H1 (cell line): ENCODE data around the gene RIPK4. TPM values are rescaled to one million over a fixed set of nuclear protein-coding genes. Genes with fewer than 3 reads are reported as not detected.

Experiments
- CTCF ChIA-PET: fragments of 300-600 bp; sonication (Branson Sonifier 250); formaldehyde crosslinking; loops from one replicate; lab custom pipeline; 2021; ENCODE audit not compliant: partially characterized antibody; lab: Charles Lee
- POLR2A ChIA-PET: fragments of 300-600 bp; sonication (Branson Sonifier 250); formaldehyde crosslinking; loops from one replicate; lab custom pipeline; 2021; ENCODE audit warnings: inconsistent platforms; ENCODE audit not compliant: partially characterized antibody; lab: Charles Lee
- DNase-seq, 2 experiments: peaks; one replicate each; pipeline versions ENCODE4 v3.0.0 to v3.0.0-alpha.2; 2010 to 2022; ENCODE audit warnings: low spot score in 2 of 2, low read depth in 1 of 2, mixed read lengths in 1 of 2
- FAIRE-seq: peaks from 2 replicates; lab custom pipeline; 2011; peaks lifted over from hg19 to GRCh38; lab: Jason Lieb, UNC
- H2AFZ ChIP-seq: 2 replicates; pipeline ENCODE4 v1.8.1; 2012; ENCODE audit warnings: low read length, inconsistent platforms
- H2AK5ac ChIP-seq: 2 replicates; pipeline ENCODE4 v1.6.1; 2013; ENCODE audit warnings: low read depth, low read length
- H2BK120ac ChIP-seq: replicated peaks from 2 replicates; pipeline ENCODE3; 2013; ENCODE audit warnings: low read depth, low read length, inconsistent platforms
- H2BK12ac ChIP-seq: 2 replicates; pipeline ENCODE4 v1.6.1; 2013; ENCODE audit warnings: low read depth, low read length
- H2BK15ac ChIP-seq: 2 replicates; pipeline ENCODE4 v1.6.1; 2013; ENCODE audit warnings: low read length
- H2BK20ac ChIP-seq: 2 replicates; pipeline ENCODE4 v1.6.1; 2013; ENCODE audit warnings: low read length
- H2BK5ac ChIP-seq: 2 replicates; pipeline ENCODE4 v1.6.1; 2013; ENCODE audit warnings: low read depth, low read length
- H3K14ac ChIP-seq: 2 replicates; pipeline ENCODE4 v1.6.1; 2013; ENCODE audit warnings: inconsistent platforms; ENCODE audit not compliant: insufficient read length
- H3K18ac ChIP-seq: 2 replicates; pipeline ENCODE4 v1.6.1; 2013; ENCODE audit warnings: low read length; ENCODE audit errors: extremely low read depth
- H3K23ac ChIP-seq: 2 replicates; pipeline ENCODE4 v1.6.1; 2013; ENCODE audit warnings: inconsistent platforms; ENCODE audit not compliant: insufficient read length
- H3K23me2 ChIP-seq: 2 replicates; pipeline ENCODE4 v1.6.1; 2013; ENCODE audit warnings: low read depth, low read length
- H3K27ac ChIP-seq: 2 replicates; pipeline ENCODE4 v1.6.1; 2011; ENCODE audit warnings: low read depth, low read length, inconsistent platforms
- H3K27me3 ChIP-seq, 4 experiments: replicated peaks in 1 of 4; 1 replicate in 1 of 4; 2 replicates in 3 of 4; pipeline versions ENCODE4 v1.6.1 to v1.8.1; 2011 to 2013; ENCODE audit warnings: low read length in 3 of 4, mild to moderate bottlenecking in 3 of 4, inconsistent platforms in 2 of 4, mixed read lengths in 2 of 4, moderate library complexity in 1 of 4; ENCODE audit not compliant: control insufficient read depth in 3 of 4, insufficient read depth in 3 of 4; ENCODE audit errors: extremely low read depth in 1 of 4
- H3K36me3 ChIP-seq, 4 experiments: 2 replicates each; pipeline versions ENCODE4 v1.6.1 to v1.8.1; 2011 to 2013; ENCODE audit warnings: mild to moderate bottlenecking in 4 of 4, low read length in 3 of 4, moderate library complexity in 2 of 4, control low read depth in 1 of 4, inconsistent platforms in 1 of 4; ENCODE audit not compliant: insufficient read depth in 4 of 4, control insufficient read depth in 2 of 4
- H3K4ac ChIP-seq: replicated peaks from 2 replicates; pipeline ENCODE3; 2013; ENCODE audit warnings: low read length, low read depth, mixed read lengths, inconsistent platforms; ENCODE audit not compliant: insufficient read length
- H3K4me1 ChIP-seq, 4 experiments: replicated peaks in 1 of 4; 1 replicate in 1 of 4; 2 replicates in 3 of 4; pipeline versions ENCODE4 v1.6.1 to v1.8.1; 2011 to 2013; ENCODE audit warnings: low read length in 3 of 4, inconsistent platforms in 2 of 4, mixed read lengths in 1 of 4; ENCODE audit not compliant: insufficient read depth in 4 of 4, control insufficient read depth in 3 of 4
- H3K4me2 ChIP-seq, 2 experiments: 2 replicates each; pipeline versions ENCODE4 v1.6.1 to v1.8.1; 2011 to 2013; ENCODE audit warnings: low read depth in 2 of 2, low read length in 2 of 2, control low read depth in 1 of 2, inconsistent platforms in 1 of 2, mild to moderate bottlenecking in 1 of 2; ENCODE audit not compliant: insufficient read depth in 1 of 2
- H3K4me3 ChIP-seq, 4 experiments: fragments of 200-600, 300-600 bp in 1 of 4; sonication (generic), shearing (Covaris generic), sonication (Bioruptor Twin) in 1 of 4; 2 replicates each; pipeline versions ENCODE4 v1.5.1 to v1.8.1; 2011 to 2016; ENCODE audit warnings: low read length in 4 of 4, low read depth in 3 of 4, control low read depth in 2 of 4, inconsistent platforms in 2 of 4, mild to moderate bottlenecking in 2 of 4, mixed read lengths in 1 of 4, moderate library complexity in 1 of 4; ENCODE audit not compliant: insufficient read depth in 2 of 4; ENCODE audit errors: extremely low read depth in 1 of 4
- H3K56ac ChIP-seq: replicated peaks from 2 replicates; pipeline ENCODE3; 2013; ENCODE audit warnings: low read depth, mild to moderate bottlenecking, mixed read lengths, low read length, inconsistent platforms; ENCODE audit not compliant: insufficient read length
- H3K79me1 ChIP-seq: 2 replicates; pipeline ENCODE4 v1.6.1; 2013; ENCODE audit warnings: low read depth, low read length, control low read depth
- H3K79me2 ChIP-seq, 2 experiments: 2 replicates each; pipeline versions ENCODE4 v1.6.1 to v1.8.1; 2012 to 2013; ENCODE audit warnings: low read length in 2 of 2, mild to moderate bottlenecking in 2 of 2, inconsistent platforms in 1 of 2; ENCODE audit not compliant: insufficient read depth in 2 of 2, control insufficient read depth in 1 of 2
- H3K9ac ChIP-seq, 4 experiments: replicated peaks in 1 of 4; 1 replicate in 1 of 4; 2 replicates in 3 of 4; pipeline versions ENCODE4 v1.6.1 to v1.8.1; 2011 to 2013; ENCODE audit warnings: low read depth in 3 of 4, low read length in 3 of 4, control low read depth in 2 of 4, mild to moderate bottlenecking in 2 of 4, moderate library complexity in 2 of 4, inconsistent platforms in 1 of 4; ENCODE audit errors: extremely low read depth in 1 of 4
- H3K9me3 ChIP-seq, 2 experiments: 2 replicates each; pipeline versions ENCODE4 v1.6.1 to v1.8.1; 2012 to 2013; ENCODE audit warnings: mild to moderate bottlenecking in 2 of 2, moderate library complexity in 2 of 2, control low read depth in 1 of 2, inconsistent platforms in 1 of 2, low read depth in 1 of 2, low read length in 1 of 2, mixed read lengths in 1 of 2; ENCODE audit not compliant: insufficient read depth in 2 of 2
- H4K20me1 ChIP-seq, 2 experiments: replicated peaks in 1 of 2; 2 replicates each; pipeline versions ENCODE3 to v1.8.1; 2011 to 2013; ENCODE audit warnings: inconsistent platforms in 2 of 2, low read length in 2 of 2, mild to moderate bottlenecking in 1 of 2; ENCODE audit not compliant: insufficient read depth in 2 of 2, control insufficient read depth in 1 of 2
- H4K5ac ChIP-seq: 2 replicates; pipeline ENCODE4 v1.6.1; 2013; ENCODE audit warnings: low read length, low read depth, mixed read lengths, inconsistent platforms; ENCODE audit not compliant: insufficient read length
- H4K8ac ChIP-seq: 2 replicates; pipeline ENCODE4 v1.8.0; 2013; ENCODE audit warnings: mild to moderate bottlenecking, moderate library complexity, low read length, inconsistent platforms; ENCODE audit not compliant: insufficient read depth; ENCODE audit errors: extremely low read depth
- H4K91ac ChIP-seq: replicated peaks from 2 replicates; pipeline ENCODE3; 2013; ENCODE audit warnings: low read length, mixed read lengths, inconsistent platforms; ENCODE audit not compliant: insufficient read length
- EZH2 ChIP-seq: fragments of 200-600 bp; sonication (generic); IDR thresholded peaks from 2 replicates; pipeline ENCODE4 v1.7.1; 2012; ENCODE audit warnings: low read depth, mild to moderate bottlenecking, moderate library complexity, low read length, inconsistent platforms; ENCODE audit not compliant: severe bottlenecking
- GABPA ChIP-seq: IDR thresholded peaks from 2 replicates; pipeline ENCODE4 v1.6.1; 2011; ENCODE audit warnings: mild to moderate bottlenecking, low read length, moderate library complexity, borderline replicate concordance; ENCODE audit not compliant: insufficient read depth
- SIRT6 ChIP-seq: IDR thresholded peaks from one replicate; pipeline ENCODE4 v1.7.1; 2012; ENCODE audit warnings: low read length, inconsistent platforms
- TAF1 ChIP-seq: IDR thresholded peaks from 2 replicates; pipeline ENCODE4 v1.6.1; 2011; ENCODE audit warnings: mild to moderate bottlenecking, low read depth, low read length
- TEAD4 ChIP-seq: IDR thresholded peaks from 2 replicates; pipeline ENCODE4 v1.6.1; 2012; ENCODE audit warnings: low read depth, low read length, inconsistent platforms, mixed read lengths
- WGBS, 2 experiments: shearing (Covaris generic) in 1 of 2; methylation state at CpG; one replicate each; pipeline versions ENCODE4 v1.1.6 to v1.1.7; 2013 to 2015; ENCODE audit warnings: low lambda C conversion rate in 2 of 2, mixed read lengths in 2 of 2, inconsistent platforms in 1 of 2, low coverage in 1 of 2, missing lambda C conversion rate in 1 of 2; ENCODE audit not compliant: insufficient replicate concordance in 2 of 2, insufficient coverage in 1 of 2, insufficient read length in 1 of 2; ENCODE audit errors: extremely low coverage in 1 of 2, missing lambda C conversion rate in 1 of 2; 5-methylcytosine and 5-hydroxymethylcytosine counted together
- polyA plus RNA-seq, 7 experiments: library from polyadenylated mRNA; depleted of rRNA in 3 of 7; stranded (reverse) in 5 of 7; unstranded in 2 of 7; fragments of >200 nt in 5 of 7; fragments of 200-250 nt in 2 of 7; gene quantifications; 1 replicate in 5 of 7; 2 replicates in 1 of 7; 4 replicates in 1 of 7; pipeline versions ENCODE4 v1.2.1 to v1.2.3, GENCODE V29; 2011 to 2013; ENCODE audit warnings: missing spikeins in 2 of 7, mixed read lengths in 2 of 7
- total RNA-seq: library from RNA; stranded (reverse); fragmentation: NEBNext Ultra II Directional; extraction: Animal tissue kit (Norgen Biotek cat#: 25700); gene quantifications from 2 replicates; pipeline ENCODE4 v1.2.1, GENCODE V29; 2021

Gene RIPK4
- total and polyA plus RNA-seq, 2 of the 8 experiments (the other 6 are each of a cell fraction or from before 2014, with no cell fraction given): 2.7 to 5.6 TPM

DNA sequence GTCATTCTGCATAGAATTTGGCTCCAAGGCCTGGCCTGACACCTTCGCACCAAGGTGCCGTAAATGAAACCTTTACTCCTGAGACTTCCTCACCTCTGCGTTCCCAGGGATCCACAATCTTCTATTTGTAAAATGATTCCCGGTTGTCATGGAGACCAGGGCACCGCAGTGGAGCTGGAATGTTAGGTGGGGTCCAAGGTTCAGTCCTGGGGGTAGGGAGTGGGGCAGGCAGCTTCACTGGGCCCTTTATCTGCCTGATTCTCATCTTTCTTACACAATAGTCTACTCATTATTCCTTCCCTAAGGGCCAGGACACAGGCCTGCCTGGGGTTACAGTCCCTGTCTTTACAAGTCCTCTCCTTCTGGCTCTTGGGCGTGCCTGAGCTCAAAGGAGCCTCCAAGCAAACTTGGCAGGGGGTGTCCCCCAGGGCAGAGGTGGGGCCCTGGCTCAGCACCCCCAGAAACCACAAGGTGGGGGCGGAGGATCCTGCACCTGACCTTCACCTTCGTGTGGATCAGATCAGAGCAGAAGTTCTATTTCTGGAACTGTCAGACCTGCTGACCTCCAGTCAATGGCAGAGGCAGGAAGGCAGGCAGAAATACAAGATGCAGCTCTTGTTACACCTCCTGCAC lies 51.1 kb downstream of the RIPK4 start:
- Histone ChIP-seq H3K27me3 (peaks cover 0 to 7% (median 3%) of the 10 kb centered on the region in 4 experiments; a peak in 2 of 7 replicates), H3K23ac (no peak overlapping the region), H3K9ac (no peak overlapping the region), H2BK5ac (no peak overlapping the region), H3K14ac (no peak overlapping the region), H2AFZ (no peak overlapping the region), H3K23me2 (peaks cover 8% of the 10 kb centered on the region; the same call in 1 of the 2 replicates), H3K4ac (no peak overlapping the region), H3K79me2 (no peaks in the 10 kb centered on the region), H3K4me2 (no peak overlapping the region), H3K79me1 (no peaks in the 10 kb centered on the region), H3K4me1 (peaks cover 2 to 23% (median 12%) of the 10 kb centered on the region in 4 experiments), H2BK15ac (0 out of 2 replicates have a peak overlapping the region, but pooled peaks have one; percentile 31), H4K5ac (no peak overlapping the region), H4K20me1 (no peaks in the 10 kb centered on the region), H3K27ac (no peak overlapping the region), H3K4me3 (no peak overlapping the region; a peak in 1 of 8 replicates), H3K9me3 (no peaks in the 10 kb centered on the region), H3K18ac (no peak overlapping the region), H4K8ac (no peak overlapping the region), H3K56ac (no peak overlapping the region), H4K91ac (no peak overlapping the region), H2BK12ac (peak overlapping the region; percentile 68; the same call in 1 of the 2 replicates), H3K36me3 (no peaks in the 10 kb centered on the region), H2AK5ac (no peak overlapping the region), H2BK20ac (no peak overlapping the region), H2BK120ac (no peak overlapping the region)
- no peak for TF ChIP-seq EZH2
- no peak for TF ChIP-seq TAF1
- TF ChIP-seq GABPA: no peak
- TF ChIP-seq SIRT6: no peak
- peak; percentile 60; the same call in 1 of the 2 replicates for TF ChIP-seq TEAD4
- FAIRE-seq: no peak
- DNase-seq: no peak
- 82% methylated on average over 8 of the region's 8 CpGs; no CpG with 5 or more reads in 1 of the 2 experiments for WGBS, 2 experiments
- CTCF ChIA-PET: interaction anchor here (1.1 to 2.3 kb wide), 6 partner anchors 12 to 103 kb away, joined by 3 to 8 read pairs (median 4); no protein-coding TSS in a partner anchor
- POLR2A ChIA-PET: no interaction called here
